ENCODE results near the gene CSNK2A3.

- no peak for TF ChIP-seq SIN3A (IDR thresholded peaks at IDR 0.05; ENCODE audit: borderline replicate concordance, insufficient read depth, low read length)
- TF ChIP-seq TAF1 (IDR thresholded peaks at IDR 0.05; ENCODE audit: borderline replicate concordance, insufficient read depth, low read length), result no peak
These were observed 6.6 kb upstream of the CSNK2A3 start for GRCh38 chr11:11359611-11360010.
